ENCODE data around the gene DNER.

- TF ChIP-seq CTCF (IDR thresholded peaks at IDR 0.05), result no peak
- TF ChIP-seq EP300 (IDR thresholded peaks at IDR 0.05), result no peak
Observed at GRCh38 chr2:229666811-229667210, 47.5 kb downstream of the DNER start.
